ENCODE results near the gene RAMAC.
"Not testable (repeated sequence)": the region's sequence is repeated elsewhere in the genome, so short reads cannot be mapped to it uniquely, and the experiment has no call there.

The RAMAC gene

DNA sequence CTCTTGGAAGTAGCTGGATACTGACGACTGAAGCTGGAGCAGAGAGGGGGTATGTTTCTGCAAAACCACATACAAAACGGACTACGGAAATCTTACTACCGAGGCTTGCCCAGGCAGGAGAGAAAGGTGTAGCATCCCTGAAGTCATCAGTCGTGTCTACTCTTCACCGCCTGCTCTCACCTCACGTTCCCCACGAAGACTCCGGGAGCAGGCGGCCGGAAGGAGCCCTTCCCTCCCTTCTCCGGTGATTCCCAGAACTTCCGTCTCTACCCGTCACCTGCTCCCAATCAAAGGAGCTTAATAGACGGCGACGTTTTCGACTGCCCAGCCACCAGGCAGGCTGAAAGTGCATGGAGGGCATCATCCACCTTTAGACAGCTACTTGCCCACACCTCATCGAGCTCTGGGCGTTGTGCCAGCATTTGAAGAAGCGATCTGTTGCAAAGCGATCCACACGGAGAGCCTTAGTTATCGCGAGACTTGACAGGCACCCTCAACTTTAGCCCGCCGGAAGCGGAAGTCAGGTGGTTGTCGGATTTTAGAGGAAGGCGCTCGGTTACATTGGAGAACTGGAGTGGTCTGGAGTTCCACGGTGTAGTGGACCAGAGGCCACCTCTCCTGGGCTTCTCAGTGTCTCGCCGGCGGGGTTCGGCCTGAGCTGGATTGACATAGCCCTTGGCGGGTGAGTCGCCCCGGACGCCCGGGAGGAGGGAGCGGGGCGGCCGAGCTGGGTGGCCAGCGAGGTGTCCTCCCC lies at the start of gene RAMAC:
Gene RAMAC, plus strand, starts transcription at position 523 of the 754 bp plus-strand sequence. CDS start 2,809 bp downstream, outside the sequence.
- peak; percentile 84 for DNase-seq

DNA sequence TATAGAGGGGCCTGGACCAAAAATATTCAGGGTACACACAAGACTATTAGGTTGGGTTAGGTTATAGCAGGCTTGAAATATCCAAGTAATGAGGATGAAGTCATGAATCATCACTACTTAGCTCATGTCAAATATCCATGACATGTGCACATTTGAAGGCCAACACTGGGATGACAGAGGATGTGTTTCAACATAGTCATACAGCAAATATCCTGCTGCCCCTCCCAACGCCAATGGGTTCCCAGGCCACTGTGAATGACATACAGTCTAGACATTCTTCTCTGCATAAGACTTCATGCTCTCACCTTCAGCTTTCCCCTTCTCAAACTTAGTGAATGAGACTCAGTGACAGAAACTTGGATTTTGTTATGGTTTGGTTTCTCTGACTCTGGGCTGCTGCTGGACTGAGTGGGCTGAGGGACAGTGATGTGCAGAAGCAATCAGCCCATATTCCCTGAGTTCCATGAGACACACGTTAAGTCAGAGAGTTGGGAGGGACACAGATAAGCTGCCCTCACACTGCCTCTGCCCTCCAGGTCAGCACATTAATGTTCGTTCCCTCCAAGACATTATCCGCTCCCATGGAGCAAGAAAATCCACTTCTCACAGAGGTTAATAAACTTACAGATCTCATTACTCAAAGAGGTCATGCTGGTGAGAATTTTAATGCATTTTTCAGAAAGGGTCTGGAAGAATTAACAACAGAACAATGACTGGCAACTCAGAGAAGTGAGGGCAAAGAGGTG lies 48.9 kb upstream of the RAMAC start:
- no peak for DNase-seq

- no peak for DNase-seq
These were observed 48.3 kb upstream of the RAMAC start for GRCh38 chr15:82937712-82938058.

DNA sequence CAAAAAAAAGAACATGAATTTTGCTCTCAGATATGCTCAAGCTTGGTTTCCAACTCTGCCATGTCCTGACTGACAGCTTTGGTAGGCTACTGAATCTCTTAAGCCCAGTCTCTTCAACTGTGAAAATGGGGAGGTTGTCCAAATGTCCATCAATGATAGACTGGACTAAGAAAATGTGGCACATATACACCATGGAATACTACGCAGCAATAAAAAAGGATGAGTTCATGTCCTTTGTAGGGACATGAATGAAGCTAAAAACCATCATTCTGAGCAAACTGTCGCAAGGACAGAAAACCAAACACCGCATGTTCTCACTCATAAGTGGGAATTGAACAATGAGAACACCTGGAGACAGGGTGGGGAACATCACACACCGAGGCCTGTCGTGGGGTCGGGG lies 46.3 kb upstream of the RAMAC start:
- not testable (repeated sequence) for DNase-seq

- DNase-seq: no peak
These were observed 43.3 kb upstream of the RAMAC start for GRCh38 chr15:82942691-82943090.

GRCh38 chr15:82943176-82943575 lies 42.8 kb upstream of the RAMAC start:
- DNase-seq: no peak

DNA sequence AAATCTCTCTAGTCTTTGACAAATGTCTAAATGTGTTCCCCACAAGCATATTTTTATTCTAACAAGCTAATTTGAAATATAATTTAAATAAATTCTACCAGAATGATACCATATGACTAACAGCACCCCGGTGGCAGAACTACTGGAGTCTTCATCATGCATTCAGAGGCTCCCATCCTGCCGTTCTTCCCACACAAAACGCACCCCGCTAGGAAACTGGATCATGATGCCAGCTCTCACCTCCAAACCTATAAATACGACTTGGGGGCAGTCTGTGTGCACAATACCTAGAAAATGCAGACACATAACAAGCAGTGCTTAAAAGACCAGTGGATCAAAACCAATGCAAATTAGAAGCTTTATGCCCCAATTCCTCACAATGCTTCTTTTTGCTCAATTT lies 42.0 kb upstream of the RAMAC start:
- no peak for DNase-seq

DNA sequence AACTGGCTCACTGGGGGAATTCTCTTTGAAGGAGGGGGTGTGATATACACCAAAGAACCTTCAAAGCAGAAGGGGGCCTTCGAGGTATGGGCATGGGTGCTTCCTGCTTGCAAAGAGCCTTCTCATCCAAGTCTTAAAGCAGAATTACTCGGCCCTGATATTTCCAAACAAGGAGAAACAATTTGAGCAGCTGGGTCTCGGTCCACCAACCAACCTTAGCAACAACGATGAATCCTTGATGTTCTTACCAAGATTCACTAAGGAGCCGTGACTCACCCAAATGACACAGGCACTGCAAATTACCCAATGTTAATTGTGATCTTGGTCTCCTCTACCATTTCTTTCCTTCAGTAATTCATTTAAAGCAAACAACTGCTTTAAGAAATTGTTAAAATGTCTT lies 41.2 kb upstream of the RAMAC start:
- DNase-seq: no peak

DNA sequence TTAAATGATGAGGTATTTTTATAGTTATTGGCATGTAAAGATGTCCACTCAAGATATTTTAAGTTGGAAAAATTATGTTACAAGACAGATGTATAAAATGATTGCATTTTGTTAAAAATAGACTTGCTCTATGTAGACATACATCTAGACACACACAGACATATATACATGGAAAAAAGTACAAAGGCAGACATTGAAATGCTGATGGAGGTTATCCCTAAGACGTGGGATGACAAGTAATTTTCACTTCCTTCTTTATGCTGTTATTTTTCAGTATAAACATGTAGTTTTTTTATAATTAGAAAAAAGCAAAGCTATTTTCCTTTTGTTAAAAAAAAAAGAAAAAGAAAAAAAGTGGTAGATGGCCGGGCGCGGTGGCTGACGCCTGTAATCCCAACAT lies 40.7 kb upstream of the RAMAC start:
- no peak for DNase-seq

DNA sequence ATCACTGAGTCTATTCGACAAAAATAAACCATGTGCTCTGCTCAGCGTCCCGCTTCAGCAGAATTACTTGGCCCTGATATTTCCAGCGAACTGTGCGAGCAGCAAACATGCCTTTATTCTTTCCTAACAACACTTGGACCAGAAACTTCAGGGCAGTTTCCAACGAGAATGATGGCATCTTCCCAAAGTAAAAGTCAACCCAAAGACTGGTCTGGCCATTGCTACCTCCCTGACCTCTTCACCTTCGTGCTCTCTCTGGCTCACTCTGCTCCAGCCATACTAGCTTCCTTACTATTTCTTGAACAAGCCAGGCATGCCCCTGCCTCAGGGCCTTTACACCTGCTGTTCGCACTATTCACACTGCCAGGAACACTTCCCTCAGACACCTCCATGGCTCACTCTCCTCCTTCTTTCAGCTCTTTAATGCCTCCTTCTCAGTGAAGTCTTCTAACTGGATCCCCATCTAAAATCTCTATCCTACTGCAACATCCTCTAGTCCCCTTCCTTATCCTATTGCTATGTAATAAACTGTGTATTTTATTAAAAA lies 39.8 kb upstream of the RAMAC start:
- DNase-seq: no peak

DNA sequence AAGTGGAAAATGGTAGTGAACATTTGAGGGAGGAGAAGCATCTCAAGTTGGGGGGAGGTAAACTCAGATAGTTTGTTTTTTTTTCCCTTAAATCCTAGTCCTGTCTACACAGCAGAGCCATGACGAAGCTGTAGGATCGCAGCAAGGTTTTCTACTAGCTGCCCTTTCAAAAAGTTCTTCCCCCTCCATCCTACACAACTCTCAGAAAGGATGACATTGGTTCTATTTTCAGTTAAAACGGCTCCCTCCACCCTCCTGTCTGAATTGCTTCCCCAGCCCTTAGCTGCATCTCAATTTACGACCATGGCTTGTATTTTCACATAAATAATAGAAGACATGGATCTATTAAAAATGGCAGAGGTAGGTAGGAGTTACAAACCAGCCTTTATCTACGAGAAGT lies 35.7 kb upstream of the RAMAC start:
- DNase-seq: no peak

DNA sequence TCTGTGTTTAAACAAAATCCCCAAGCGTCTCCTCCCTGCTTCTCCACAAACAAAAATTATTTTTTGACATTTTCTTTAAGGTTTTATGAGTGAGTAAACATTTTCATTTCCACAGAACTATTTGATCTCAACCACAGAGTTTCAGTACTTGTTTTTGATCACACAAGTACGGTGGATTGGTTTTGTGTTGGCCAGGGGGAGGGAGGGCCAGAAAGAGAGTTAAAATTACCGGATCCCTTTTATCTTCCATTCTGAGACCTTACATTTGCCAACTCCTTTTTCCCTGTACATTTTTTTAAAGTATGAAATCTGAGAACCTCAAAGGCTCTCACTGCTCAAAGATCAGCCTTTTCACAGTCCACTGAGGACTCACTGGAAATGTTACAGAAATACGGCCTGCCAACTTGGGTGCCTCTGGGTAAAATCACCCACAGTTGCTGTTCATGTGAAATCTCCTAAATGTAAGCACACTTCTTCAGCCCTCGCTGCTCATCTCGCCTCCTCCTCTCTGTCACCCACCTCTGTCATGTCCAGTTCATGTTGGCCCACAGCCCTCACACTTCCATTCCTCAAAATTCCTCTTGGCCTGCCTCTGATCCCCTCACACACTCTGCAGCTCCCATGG lies 35.2 kb upstream of the RAMAC start:
- no peak for DNase-seq

- no peak for DNase-seq
These were observed 34.4 kb upstream of the RAMAC start for GRCh38 chr15:82951472-82952157.

DNA sequence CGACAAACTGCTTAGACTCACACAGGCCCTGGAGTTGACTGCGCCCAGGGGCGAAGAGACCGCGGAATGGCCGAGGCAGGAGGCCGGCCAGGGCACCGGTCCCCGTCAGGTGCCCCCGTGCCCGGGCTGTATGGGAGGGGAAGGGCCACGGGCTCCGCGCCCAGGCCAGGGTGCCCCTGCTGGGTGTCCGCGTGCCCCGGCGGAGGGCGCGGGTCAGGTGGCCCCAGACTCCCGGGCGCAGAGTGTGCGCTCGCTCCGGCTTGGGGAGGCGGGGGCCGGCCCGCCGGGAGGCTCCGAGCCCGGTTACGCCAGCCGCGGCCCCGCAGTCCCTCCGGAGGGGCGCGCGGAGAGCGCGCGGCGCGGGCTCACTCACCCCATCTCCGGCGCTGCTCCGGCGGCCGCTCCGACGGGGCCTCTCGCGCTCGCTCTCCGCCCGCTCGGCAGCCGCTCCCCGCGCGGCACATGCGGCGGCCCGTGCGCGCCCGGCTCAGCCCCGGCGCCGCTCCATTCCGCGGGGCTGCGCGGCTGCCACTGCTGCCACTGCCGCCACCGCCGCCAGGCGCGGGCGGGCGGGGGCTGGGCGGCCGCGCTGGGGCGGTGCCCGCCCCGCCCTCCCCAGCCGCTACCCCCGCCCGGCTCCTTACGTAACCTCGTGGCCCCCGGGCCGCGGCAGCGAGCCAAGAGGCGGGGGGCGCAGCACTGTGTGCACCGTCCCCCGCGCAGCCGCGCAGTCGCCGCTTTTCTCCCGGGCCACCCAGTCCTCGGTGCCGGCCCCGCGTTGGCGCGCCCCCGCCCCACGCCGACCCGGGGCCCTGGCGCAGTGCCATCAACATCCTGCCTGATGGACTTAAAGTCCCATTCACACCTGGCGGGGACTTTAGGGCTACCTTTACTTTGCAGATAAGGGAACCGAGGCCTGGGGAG lies 33.6 kb upstream of the RAMAC start, which contains the start of gene HOMER2:
Gene HOMER2, minus strand, starts transcription at position 563 of the 924 bp plus-strand sequence. Its CDS starts 185 bp downstream, at position 378.
- DNase-seq: no peak

- no peak for DNase-seq
These were observed 27.4 kb upstream of the RAMAC start for GRCh38 chr15:82958638-82959037.

DNA sequence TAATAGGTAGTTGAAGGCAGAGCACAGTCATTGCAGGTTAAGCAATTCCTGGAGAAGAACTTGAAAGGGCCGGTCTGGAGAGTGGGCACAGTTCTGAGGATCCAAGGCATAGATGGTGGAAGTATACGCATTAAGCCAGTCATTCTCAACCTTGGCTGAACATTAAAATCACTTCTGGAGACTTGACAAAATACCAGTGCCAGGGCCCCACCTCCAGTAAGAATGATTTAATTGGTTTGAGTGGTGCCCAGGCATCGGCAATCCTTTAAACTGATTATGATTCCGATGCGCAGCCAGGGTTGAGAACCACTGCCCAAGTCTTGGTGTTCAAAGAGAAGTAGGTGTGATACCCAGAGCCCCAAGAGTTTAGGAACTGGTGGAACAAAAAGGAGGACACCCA lies 26.6 kb upstream of the RAMAC start:
- no peak for DNase-seq

DNA sequence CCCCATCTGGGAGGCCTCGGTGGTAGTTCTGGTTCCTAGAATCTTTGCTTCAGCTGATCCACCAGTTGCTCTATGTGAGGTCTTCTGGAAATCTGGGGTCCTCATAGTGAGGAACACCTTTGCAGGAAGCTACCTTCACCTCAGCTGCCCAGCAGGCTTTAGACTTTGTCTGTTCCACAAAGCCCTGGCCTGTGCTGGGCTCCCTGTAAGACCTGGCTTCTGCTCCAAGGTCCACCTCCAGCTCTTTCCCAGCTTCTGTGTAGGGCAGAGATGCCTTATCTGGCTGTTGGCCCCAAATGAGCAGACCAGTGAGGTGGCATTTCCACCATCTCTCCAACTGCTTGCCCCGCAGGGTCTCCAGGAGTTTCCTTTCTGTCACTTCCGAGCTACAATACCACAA lies 25.2 kb upstream of the RAMAC start:
- no peak for DNase-seq

- no peak for DNase-seq
These were observed 22.3 kb upstream of the RAMAC start for GRCh38 chr15:82963471-82964341.

DNA sequence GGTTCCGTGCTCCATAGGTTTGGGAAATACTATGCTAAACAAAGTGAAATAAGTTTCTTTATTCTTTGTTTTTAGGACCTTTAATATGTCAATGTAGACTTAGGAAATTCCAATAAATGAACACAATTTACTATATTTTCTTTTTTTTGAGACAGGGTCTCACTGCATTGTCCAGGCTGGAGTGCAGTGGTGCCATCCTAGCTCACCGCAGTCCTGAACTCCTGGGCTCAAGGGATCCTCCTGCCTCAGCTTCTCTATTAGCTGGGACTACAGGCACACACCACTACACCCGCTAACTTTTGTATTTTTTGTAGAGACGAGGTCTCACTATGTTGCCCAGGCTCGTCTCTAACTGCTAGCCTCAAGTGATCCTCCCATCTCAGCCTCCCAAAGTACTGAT lies 21.1 kb upstream of the RAMAC start:
- no peak for DNase-seq

DNA sequence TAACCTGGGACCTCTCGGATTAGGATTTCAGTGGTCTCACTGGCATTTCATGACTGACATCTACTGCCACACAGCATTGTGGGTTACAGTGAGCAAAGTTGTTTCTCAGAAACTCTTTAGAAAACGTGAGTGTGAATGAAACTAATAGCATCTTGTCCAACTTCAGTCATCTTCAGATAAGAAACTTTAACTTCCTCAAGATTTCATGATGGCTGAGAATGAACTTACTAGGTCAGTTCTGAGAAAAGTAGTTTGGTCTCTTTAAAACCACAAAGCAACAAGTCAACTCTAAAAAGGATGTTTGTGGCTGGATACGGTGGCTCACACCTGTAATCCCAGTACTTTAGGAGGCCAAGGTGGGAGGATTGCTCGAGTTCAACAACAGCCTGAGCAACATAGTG lies 19.3 kb upstream of the RAMAC start:
- DNase-seq: no peak

- DNase-seq: no peak
These were observed 17.9 kb upstream of the RAMAC start for GRCh38 chr15:82968066-82968465.
